HS-5 (cell line): Measurements from ENCODE around the gene FGF22.
"Not testable (repeated sequence)": the region's sequence is repeated elsewhere in the genome, so short reads cannot be mapped to it uniquely, and the experiment has no call there.

ENCODE experiments used
- DNase-seq: peaks from one replicate; pipeline ENCODE4 v3.0.0-alpha.2; 2012; ENCODE audit warnings: low read depth

Gene FGF22

GRCh38 chr19:639253-640160 lies at the start of gene FGF22:
Gene FGF22, plus strand, starts transcription at chr19:639879. Its CDS starts 47 bp downstream, at chr19:639926.
- peak; percentile 24 for DNase-seq

GRCh38 chr19:590396-590745 lies 49.3 kb upstream of the FGF22 start:
- no peak for DNase-seq

GRCh38 chr19:590750-591098 lies 49.0 kb upstream of the FGF22 start:
- no peak for DNase-seq

- DNase-seq: no peak
Observed at GRCh38 chr19:591099-591958, 48.4 kb upstream of the FGF22 start.

GRCh38 chr19:592101-592500 lies 47.6 kb upstream of the FGF22 start:
- DNase-seq: no peak

GRCh38 chr19:593055-593454 lies 46.6 kb upstream of the FGF22 start:
- DNase-seq: no peak

GRCh38 chr19:593505-593904 lies 46.2 kb upstream of the FGF22 start:
- no peak for DNase-seq

- no peak for DNase-seq
Observed at GRCh38 chr19:594265-594870, 45.3 kb upstream of the FGF22 start.

- no peak for DNase-seq
Observed at GRCh38 chr19:595326-596262, 44.1 kb upstream of the FGF22 start.

- no peak for DNase-seq
Observed at GRCh38 chr19:596263-596655, 43.4 kb upstream of the FGF22 start.

- DNase-seq: no peak
Observed at GRCh38 chr19:597406-598315, 42.0 kb upstream of the FGF22 start.

GRCh38 chr19:601310-601709 lies 38.4 kb upstream of the FGF22 start:
- DNase-seq: no peak

GRCh38 chr19:601790-602189 lies 37.9 kb upstream of the FGF22 start:
- no peak for DNase-seq

GRCh38 chr19:602391-603301 lies 37.0 kb upstream of the FGF22 start:
- no peak for DNase-seq

- not testable (repeated sequence) for DNase-seq
Observed at GRCh38 chr19:603302-603639, 36.4 kb upstream of the FGF22 start.

GRCh38 chr19:603779-604178 lies 35.9 kb upstream of the FGF22 start:
- DNase-seq: not testable (repeated sequence)

GRCh38 chr19:604355-604754 lies 35.3 kb upstream of the FGF22 start:
- no peak for DNase-seq

- not testable (repeated sequence) for DNase-seq
Observed at GRCh38 chr19:605061-605971, 34.4 kb upstream of the FGF22 start.
